Loucy (cell line): ENCODE data around the gene FAM210B.

ENCODE experiments used
- CTCF ChIP-seq: fragments of 200-600 bp; sonication (generic); conservative IDR thresholded peaks from 2 replicates; pipeline ENCODE4 v1.5.1; 2014; ENCODE audit warnings: mild to moderate bottlenecking, antibody characterized with exemption, low read length
- EZH2phosphoT487 ChIP-seq: fragments of 200-600 bp; IDR thresholded peaks from 2 replicates; pipeline ENCODE4 v1.6.1; 2018; ENCODE audit warnings: antibody characterized with exemption, mild to moderate bottlenecking, moderate library complexity, borderline replicate concordance

- TF ChIP-seq EZH2phosphoT487 (no peak), CTCF (no peak)
These were observed 34.2 kb downstream of the FAM210B start for GRCh38 chr20:56392881-56393482.
